Nephron (organoid): Measurements from ENCODE around the gene LCAT.

Source experiments
- H3K27ac Mint-ChIP-seq, 3 experiments: 2 replicates each; pipeline ENCODE4 v1.8.0; 2020; ENCODE audit warnings: mixed read lengths in 3 of 3, mild to moderate bottlenecking in 2 of 3, moderate library complexity in 1 of 3
- H3K27me3 Mint-ChIP-seq: 2 replicates; pipeline ENCODE4 v1.8.0; 2021; ENCODE audit warnings: low read depth, mild to moderate bottlenecking, moderate library complexity, mixed read lengths
- H3K36me3 Mint-ChIP-seq: 2 replicates; pipeline ENCODE4 v1.8.0; 2020; ENCODE audit warnings: low read depth, mixed read lengths
- H3K4me1 Mint-ChIP-seq: 2 replicates; pipeline ENCODE4 v1.8.0; 2020; ENCODE audit warnings: mixed read lengths
- H3K4me3 Mint-ChIP-seq, 3 experiments: 2 replicates each; pipeline ENCODE4 v1.8.0; 2020; ENCODE audit warnings: mild to moderate bottlenecking in 3 of 3, mixed read lengths in 3 of 3, moderate library complexity in 2 of 3
- H3K9me3 Mint-ChIP-seq: 2 replicates; pipeline ENCODE4 v1.8.0; 2020; ENCODE audit warnings: mixed read lengths
- CTCF ChIP-seq, 3 experiments: fragments of 200-600 bp; sonication (generic); IDR thresholded peaks; one replicate each; pipeline ENCODE4 v1.5.0; 2021; ENCODE audit warnings: antibody characterized with exemption in 3 of 3; ENCODE audit not compliant: unreplicated experiment in 3 of 3

LCAT gene

GRCh38 chr16:67953641-67954375 is 9.9 kb upstream of the LCAT start:
- TF ChIP-seq CTCF (IDR thresholded peaks at IDR 0.05; ENCODE audit: unreplicated experiment in 3 of 3), result no peak
- H3K9me3 Mint-ChIP-seq, result no peaks in the 10 kb centered on the region
- no peaks in the 10 kb centered on the region for H3K4me1 Mint-ChIP-seq
- no peaks in the 10 kb centered on the region for H3K27me3 Mint-ChIP-seq
- H3K36me3 Mint-ChIP-seq, result peaks cover 20% of the 10 kb centered on the region
- no peak overlapping the region for H3K27ac Mint-ChIP-seq
- H3K4me3 Mint-ChIP-seq, result no peak overlapping the region

GRCh38 chr16:67951485-67951884 is 7.6 kb upstream of the LCAT start:
- Mint-ChIP-seq H3K9me3 (no peaks in the 10 kb centered on the region), H3K4me3 (no peak overlapping the region), H3K27ac (no peak overlapping the region), H3K36me3 (peaks cover 12% of the 10 kb centered on the region), H3K4me1 (no peaks in the 10 kb centered on the region), H3K27me3 (no peaks in the 10 kb centered on the region)
- TF ChIP-seq CTCF (IDR thresholded peaks at IDR 0.05; ENCODE audit: unreplicated experiment in 3 of 3), result no peak

GRCh38 chr16:67950335-67950843 is 6.5 kb upstream of the LCAT start:
- no peak for TF ChIP-seq CTCF (IDR thresholded peaks at IDR 0.05; ENCODE audit: unreplicated experiment in 3 of 3)
- Mint-ChIP-seq H3K9me3 (no peaks in the 10 kb centered on the region), H3K27ac (no peak overlapping the region), H3K4me3 (no peak overlapping the region), H3K4me1 (no peaks in the 10 kb centered on the region), H3K27me3 (no peaks in the 10 kb centered on the region), H3K36me3 (peaks cover 15% of the 10 kb centered on the region)

GRCh38 chr16:67949645-67950044 is 5.7 kb upstream of the LCAT start:
- Mint-ChIP-seq H3K4me3 (no peak overlapping the region), H3K36me3 (peaks cover 15% of the 10 kb centered on the region), H3K27me3 (no peaks in the 10 kb centered on the region), H3K9me3 (no peaks in the 10 kb centered on the region), H3K27ac (no peak overlapping the region), H3K4me1 (no peaks in the 10 kb centered on the region)
- no peak for TF ChIP-seq CTCF (IDR thresholded peaks at IDR 0.05; ENCODE audit: unreplicated experiment in 3 of 3)

GRCh38 chr16:67948015-67948414 is 4.1 kb upstream of the LCAT start:
- no peaks in the 10 kb centered on the region for H3K9me3 Mint-ChIP-seq
- TF ChIP-seq CTCF (IDR thresholded peaks at IDR 0.05; ENCODE audit: unreplicated experiment in 3 of 3), result no peak
- H3K27me3 Mint-ChIP-seq, result no peaks in the 10 kb centered on the region
- H3K36me3 Mint-ChIP-seq, result peaks cover 10% of the 10 kb centered on the region
- no peak overlapping the region for H3K27ac Mint-ChIP-seq
- no peaks in the 10 kb centered on the region for H3K4me1 Mint-ChIP-seq
- H3K4me3 Mint-ChIP-seq, result no peak overlapping the region

GRCh38 chr16:67946966-67947558 is 3.1 kb upstream of the LCAT start:
- H3K27me3 Mint-ChIP-seq, result no peaks in the 10 kb centered on the region
- TF ChIP-seq CTCF (IDR thresholded peaks at IDR 0.05; ENCODE audit: unreplicated experiment in 3 of 3), result no peak
- H3K27ac Mint-ChIP-seq, result no peak overlapping the region
- peaks cover 10% of the 10 kb centered on the region for H3K36me3 Mint-ChIP-seq
- H3K4me3 Mint-ChIP-seq, result no peak overlapping the region
- no peaks in the 10 kb centered on the region for H3K4me1 Mint-ChIP-seq
- H3K9me3 Mint-ChIP-seq, result no peaks in the 10 kb centered on the region
